ENCODE results near the gene MMP24. TPM values are rescaled to one million over a fixed set of nuclear protein-coding genes. Genes with fewer than 3 reads are reported as not detected.

The MMP24 gene
- polyA plus RNA-seq, 1 of the 3 experiments (the other 2 are of a cell fraction), result 18.1 TPM

DNA sequence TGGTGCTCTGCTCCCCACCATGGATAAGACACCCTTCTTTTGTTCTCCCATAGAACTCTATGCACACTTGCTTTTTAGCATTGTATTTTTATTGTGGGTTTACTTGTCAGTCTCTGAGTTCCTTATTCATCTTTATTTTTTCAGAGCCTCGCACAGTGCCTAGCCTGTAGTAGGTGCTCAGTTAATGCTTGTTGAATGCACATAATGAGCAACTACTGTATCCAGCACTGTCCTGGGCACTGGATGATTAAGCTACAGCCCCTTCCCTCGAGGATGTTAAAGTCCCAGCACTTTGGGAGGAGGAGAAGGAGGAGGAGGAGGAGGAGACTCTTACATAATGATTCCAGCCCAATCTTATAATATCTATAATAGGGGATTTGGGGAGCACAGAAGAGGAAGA is 16.8 kb downstream of the MMP24 start:
- no peak overlapping the region for H3K4me3 ChIP-seq (ENCODE audit: low read depth in 2 of 2, low read length in 1 of 2)
- TF ChIP-seq FOXM1 (IDR thresholded peaks at IDR 0.05; ENCODE audit: low read depth) (no peak), FOSL2 (IDR thresholded peaks at IDR 0.05; ENCODE audit: borderline replicate concordance, low read depth) (no peak), RFX5 (IDR thresholded peaks at IDR 0.05; ENCODE audit: low read length) (no peak), MEF2A (IDR thresholded peaks at IDR 0.05; ENCODE audit: borderline replicate concordance, low read depth) (no peak), SIN3A (IDR thresholded peaks at IDR 0.05; ENCODE audit: borderline replicate concordance, low read depth, low read length) (no peak), GABPA (IDR thresholded peaks at IDR 0.05; ENCODE audit: low read depth) (no peak), ELF1 (IDR thresholded peaks at IDR 0.05) (no peak)
- TF ChIP-seq, protein P1, sequence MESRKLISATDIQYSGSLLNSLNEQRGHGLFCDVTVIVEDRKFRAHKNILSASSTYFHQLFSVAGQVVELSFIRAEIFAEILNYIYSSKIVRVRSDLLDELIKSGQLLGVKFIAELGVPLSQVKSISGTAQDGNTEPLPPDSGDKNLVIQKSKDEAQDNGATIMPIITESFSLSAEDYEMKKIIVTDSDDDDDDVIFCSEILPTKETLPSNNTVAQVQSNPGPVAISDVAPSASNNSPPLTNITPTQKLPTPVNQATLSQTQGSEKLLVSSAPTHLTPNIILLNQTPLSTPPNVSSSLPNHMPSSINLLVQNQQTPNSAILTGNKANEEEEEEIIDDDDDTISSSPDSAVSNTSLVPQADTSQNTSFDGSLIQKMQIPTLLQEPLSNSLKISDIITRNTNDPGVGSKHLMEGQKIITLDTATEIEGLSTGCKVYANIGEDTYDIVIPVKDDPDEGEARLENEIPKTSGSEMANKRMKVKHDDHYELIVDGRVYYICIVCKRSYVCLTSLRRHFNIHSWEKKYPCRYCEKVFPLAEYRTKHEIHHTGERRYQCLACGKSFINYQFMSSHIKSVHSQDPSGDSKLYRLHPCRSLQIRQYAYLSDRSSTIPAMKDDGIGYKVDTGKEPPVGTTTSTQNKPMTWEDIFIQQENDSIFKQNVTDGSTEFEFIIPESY (IDR thresholded peaks at IDR 0.05; ENCODE audit: borderline replicate concordance, low read depth), result no peak
- TF ChIP-seq, protein P2, sequence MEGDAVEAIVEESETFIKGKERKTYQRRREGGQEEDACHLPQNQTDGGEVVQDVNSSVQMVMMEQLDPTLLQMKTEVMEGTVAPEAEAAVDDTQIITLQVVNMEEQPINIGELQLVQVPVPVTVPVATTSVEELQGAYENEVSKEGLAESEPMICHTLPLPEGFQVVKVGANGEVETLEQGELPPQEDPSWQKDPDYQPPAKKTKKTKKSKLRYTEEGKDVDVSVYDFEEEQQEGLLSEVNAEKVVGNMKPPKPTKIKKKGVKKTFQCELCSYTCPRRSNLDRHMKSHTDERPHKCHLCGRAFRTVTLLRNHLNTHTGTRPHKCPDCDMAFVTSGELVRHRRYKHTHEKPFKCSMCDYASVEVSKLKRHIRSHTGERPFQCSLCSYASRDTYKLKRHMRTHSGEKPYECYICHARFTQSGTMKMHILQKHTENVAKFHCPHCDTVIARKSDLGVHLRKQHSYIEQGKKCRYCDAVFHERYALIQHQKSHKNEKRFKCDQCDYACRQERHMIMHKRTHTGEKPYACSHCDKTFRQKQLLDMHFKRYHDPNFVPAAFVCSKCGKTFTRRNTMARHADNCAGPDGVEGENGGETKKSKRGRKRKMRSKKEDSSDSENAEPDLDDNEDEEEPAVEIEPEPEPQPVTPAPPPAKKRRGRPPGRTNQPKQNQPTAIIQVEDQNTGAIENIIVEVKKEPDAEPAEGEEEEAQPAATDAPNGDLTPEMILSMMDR (IDR thresholded peaks at IDR 0.05), result no peak
- CTCF ChIA-PET, result no interaction called here
- no peaks in the 10 kb centered on the region for H3F3A ChIP-seq (replicated peaks; ENCODE audit: insufficient read depth)
- H2AFZ ChIP-seq (ENCODE audit: low read depth), result no peak overlapping the region
- H3K4me1 ChIP-seq (ENCODE audit: control insufficient read depth in 1 of 2, insufficient read depth in 2 of 2, low read depth in 1 of 2, low read length in 1 of 2), result no peaks in the 10 kb centered on the region
- no peak overlapping the region for H3K9ac ChIP-seq
- no peaks in the 10 kb centered on the region for H3K9me3 ChIP-seq
- no peak for DNase-seq
- no peak overlapping the region for H3K4me2 ChIP-seq
- no peaks in the 10 kb centered on the region for H3K27me3 ChIP-seq (ENCODE audit: insufficient read depth)
- H3K79me2 ChIP-seq (ENCODE audit: insufficient read depth), result no peaks in the 10 kb centered on the region
- H3K9me2 ChIP-seq, result no peaks in the 10 kb centered on the region
- WGBS (ENCODE audit: low lambda C conversion rate), result 49% methylated on average over 2 of the region's 2 CpGs
- no peaks in the 10 kb centered on the region for H3K36me3 ChIP-seq (replicated peaks in 1 of 2; ENCODE audit: control insufficient read depth in 1 of 2, insufficient read depth in 2 of 2, low read length in 1 of 2)
- POLR2A ChIA-PET, result interaction anchor here (1.4 kb wide), 1 partner anchor 16 kb away, joined by 3 read pairs; no protein-coding TSS in a partner anchor
- no peaks in the 10 kb centered on the region for H4K20me1 ChIP-seq (ENCODE audit: insufficient read depth)
- no peak overlapping the region for H3K27ac ChIP-seq (ENCODE audit: low read depth in 2 of 2, low read length in 1 of 2)

DNA sequence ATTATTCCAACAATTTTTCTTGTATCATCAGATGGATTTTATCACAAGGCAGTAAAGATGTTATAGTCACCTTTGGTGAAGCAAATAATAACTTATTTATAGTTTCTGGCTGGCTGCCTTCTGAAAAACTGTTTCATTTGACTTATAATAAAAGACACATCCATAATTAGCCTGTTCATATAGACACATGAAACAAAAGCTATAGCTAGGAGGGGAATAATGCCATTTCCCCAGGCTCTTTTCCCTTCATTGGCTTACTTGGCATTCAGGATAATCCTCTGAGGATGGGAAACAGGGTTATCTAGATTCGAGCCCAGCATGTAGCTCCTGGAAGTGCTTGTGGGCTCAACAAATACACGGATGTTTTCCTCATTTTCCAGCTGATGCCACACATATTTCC is 17.5 kb downstream of the MMP24 start:
- 53% methylated on average over 2 of the region's 2 CpGs for WGBS (ENCODE audit: low lambda C conversion rate)
- Histone ChIP-seq H3K27ac (ENCODE audit: low read depth in 2 of 2, low read length in 1 of 2) (no peak overlapping the region), H3F3A (replicated peaks; ENCODE audit: insufficient read depth) (no peaks in the 10 kb centered on the region), H3K27me3 (ENCODE audit: insufficient read depth) (no peaks in the 10 kb centered on the region), H2AFZ (ENCODE audit: low read depth) (no peak overlapping the region), H3K9me3 (no peaks in the 10 kb centered on the region), H3K9me2 (no peaks in the 10 kb centered on the region), H3K4me3 (ENCODE audit: low read depth in 2 of 2, low read length in 1 of 2) (no peak overlapping the region), H4K20me1 (ENCODE audit: insufficient read depth) (no peaks in the 10 kb centered on the region), H3K4me2 (no peak overlapping the region), H3K9ac (no peak overlapping the region), H3K79me2 (ENCODE audit: insufficient read depth) (no peaks in the 10 kb centered on the region), H3K36me3 (replicated peaks in 1 of 2; ENCODE audit: control insufficient read depth in 1 of 2, insufficient read depth in 2 of 2, low read length in 1 of 2) (no peaks in the 10 kb centered on the region), H3K4me1 (ENCODE audit: control insufficient read depth in 1 of 2, insufficient read depth in 2 of 2, low read depth in 1 of 2, low read length in 1 of 2) (no peaks in the 10 kb centered on the region; a peak in 1 of 4 replicates)
- POLR2A ChIA-PET, result no interaction called here
- CTCF ChIA-PET, result interaction anchor here (0.8 to 1.1 kb wide), 2 partner anchors 25 to 26 kb away, joined by 3 read pairs; no protein-coding TSS in a partner anchor
- TF ChIP-seq EZH2phosphoT487 (IDR thresholded peaks at IDR 0.05; ENCODE audit: borderline replicate concordance, low read depth), result no peak
- no peak for DNase-seq

Measured in SK-N-SH (cell line).